ENCODE results near the gene RERE.

The RERE gene

DNA sequence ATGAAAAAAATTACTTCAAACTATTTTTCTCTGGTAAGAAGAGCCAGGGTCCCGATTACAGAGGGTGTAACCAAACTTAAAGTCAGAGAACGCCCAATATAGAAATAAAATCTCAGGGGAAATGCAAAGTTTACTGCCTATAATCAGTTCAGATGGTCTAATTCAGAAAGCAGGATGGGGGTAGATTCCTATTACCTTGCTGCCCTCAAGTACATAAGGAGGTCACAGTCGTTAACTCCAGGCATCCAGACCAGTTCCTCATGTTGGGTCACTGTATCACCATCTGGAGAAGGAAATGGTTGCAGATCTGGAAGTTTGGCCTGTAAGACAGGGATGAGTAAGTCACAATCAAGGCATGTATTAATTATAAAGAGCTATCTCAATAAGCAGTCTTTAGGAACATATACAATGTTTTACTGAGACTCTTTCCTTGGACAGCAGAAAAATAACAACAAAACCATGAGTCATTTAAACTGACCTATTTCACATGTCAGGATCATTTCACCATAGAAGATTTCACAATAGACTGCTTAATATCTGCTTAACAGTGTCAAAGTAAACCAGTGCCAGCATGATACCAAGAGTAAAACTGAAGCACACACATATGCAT lies 320.1 kb downstream of the RERE start:
- DNase-seq = no peak

DNA sequence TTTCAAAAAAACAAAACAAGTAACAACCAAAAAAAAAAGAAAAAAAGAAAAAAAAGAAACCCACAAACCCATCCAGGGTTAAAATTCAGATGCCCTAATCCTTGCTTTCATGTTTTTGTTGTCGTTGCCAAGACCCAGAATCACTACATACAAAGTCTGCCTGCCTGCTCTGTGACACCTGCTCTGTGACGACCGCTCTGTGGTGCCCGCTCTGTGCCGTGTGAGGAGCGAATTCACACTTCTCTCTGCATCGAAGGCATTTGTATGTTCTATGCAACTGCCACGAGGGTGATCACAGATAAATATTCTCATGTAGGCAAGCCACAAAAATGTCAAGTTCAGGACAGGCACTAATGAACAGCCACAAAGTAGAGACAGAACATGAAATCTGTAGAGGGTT lies 321.0 kb downstream of the RERE start:
- DNase-seq = no peak

- DNase-seq = no peak
These were observed 321.5 kb downstream of the RERE start for GRCh38 chr1:8495928-8496401.

GRCh38 chr1:8494681-8495080 lies 322.8 kb downstream of the RERE start:
- DNase-seq = no peak

DNA sequence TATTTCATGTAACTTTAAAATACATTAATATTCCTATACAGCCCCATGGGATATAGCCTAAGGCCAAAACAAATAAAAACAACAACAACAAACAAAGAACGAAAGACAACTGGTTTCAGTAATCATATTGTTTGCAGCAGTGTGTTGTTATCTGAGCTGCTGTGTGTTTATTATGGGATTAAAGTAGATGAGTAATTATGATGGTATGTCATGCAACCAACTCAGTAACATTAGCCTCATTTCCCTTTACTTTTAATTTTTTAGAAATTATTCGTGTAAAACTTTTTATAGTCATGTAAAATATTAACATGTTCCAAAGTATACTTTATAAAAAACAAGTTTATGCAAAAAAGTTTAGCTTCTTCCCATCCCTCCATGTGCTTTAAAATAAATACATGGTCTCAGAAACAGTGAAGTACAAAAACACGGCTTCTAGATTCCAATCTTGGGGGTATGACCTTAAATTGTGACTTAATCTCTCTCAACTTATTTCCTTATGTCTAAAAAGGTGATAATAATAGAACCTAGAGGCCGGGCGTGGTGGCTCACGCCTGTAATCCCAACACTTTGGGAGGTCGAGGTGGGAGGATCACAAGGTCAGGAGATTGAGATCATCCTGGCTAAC lies 323.4 kb downstream of the RERE start:
- no peak for DNase-seq

- no peak for DNase-seq
These were observed 330.2 kb downstream of the RERE start for GRCh38 chr1:8487249-8487648.

DNA sequence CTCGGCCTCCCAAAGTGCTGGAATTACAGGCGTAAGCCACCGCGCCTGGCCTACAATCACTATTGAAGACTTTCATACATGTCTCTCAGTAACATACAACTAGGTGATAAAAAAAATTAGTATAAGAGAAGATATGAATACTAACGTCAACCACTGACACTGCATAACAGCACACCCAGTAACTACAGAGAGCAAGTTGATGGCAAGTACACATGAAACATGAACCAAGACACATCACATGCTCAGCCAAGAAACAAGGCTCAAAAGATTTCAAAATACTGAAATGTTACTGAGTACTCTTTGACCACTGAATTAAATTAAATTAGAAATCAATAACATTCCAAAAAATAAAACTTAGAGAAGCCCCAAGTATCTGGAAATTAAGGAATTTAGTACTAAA lies 331.4 kb downstream of the RERE start:
- DNase-seq = no peak

DNA sequence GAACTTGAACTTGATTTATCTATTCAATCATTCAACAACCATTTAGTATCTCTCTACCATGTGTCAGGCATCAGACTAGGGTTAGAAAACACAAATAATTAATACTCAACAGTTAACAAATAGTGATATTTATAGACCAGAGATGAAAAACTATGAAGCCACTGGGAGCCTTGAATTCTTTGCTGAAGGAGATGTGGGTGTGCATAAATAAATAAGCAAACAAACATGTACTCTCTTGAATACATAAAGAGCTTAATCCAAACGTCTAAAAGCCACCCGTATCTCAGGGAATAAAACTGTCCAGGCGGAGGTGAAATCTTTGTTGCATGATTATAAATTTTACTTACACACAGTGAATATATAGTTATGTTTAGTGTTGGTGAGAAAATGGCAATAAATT lies 333.9 kb downstream of the RERE start:
- no peak for DNase-seq

- DNase-seq = no peak
These were observed 334.5 kb downstream of the RERE start for GRCh38 chr1:8482979-8483381.

DNA sequence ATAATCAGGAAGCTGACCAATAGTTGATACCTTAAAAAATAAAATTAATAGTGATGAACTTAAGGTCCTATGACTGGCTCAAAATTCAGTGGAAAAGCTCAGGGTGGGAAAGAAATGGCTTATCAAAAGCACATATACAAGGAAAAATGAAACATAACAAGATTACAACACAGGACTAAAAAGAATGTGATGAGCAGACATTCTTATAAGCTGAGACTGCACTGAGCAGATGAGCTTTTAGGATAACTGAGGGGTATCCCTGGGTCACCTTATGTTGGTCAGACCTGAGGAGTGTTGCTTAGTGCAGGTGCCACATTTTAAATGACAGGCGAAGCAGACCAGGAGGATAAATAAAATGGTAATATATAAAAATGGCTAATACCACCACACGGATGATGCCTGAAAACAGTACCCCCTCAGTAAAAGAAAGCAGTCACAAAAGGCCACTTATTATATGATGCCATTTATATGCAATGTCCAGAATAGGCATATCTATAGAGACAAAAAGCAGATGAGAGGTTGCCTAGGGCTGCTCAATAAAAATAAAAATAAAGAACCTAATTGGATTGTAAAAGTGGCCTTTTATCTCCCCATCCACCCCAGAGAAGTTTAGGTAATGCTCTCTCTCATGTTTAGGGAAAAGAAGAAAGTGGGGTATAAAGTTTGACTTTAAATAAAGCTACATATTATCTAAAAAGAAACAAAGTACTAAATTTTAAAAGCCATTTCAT lies 335.6 kb downstream of the RERE start:
- DNase-seq = no peak

GRCh38 chr1:8478566-8478965 lies 338.9 kb downstream of the RERE start:
- DNase-seq = no peak

DNA sequence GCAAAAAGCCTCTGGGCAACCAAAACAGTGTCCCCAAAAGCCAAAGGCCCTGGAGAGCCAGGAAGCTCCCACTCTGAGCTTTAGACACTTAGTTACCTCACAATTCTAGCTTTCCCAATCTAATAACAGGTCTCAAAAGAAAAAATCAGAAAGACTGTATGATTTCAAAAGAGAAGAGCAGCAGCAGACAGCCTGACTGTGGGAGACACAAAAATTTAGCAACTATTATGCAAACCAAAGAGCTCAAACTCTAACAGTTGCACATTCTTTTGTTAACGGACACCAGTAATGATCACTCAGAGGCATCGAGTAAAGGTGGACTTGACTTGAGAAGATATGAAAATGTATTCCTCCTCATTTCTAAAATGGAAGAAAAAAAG lies 339.5 kb downstream of the RERE start:
- DNase-seq = no peak

DNA sequence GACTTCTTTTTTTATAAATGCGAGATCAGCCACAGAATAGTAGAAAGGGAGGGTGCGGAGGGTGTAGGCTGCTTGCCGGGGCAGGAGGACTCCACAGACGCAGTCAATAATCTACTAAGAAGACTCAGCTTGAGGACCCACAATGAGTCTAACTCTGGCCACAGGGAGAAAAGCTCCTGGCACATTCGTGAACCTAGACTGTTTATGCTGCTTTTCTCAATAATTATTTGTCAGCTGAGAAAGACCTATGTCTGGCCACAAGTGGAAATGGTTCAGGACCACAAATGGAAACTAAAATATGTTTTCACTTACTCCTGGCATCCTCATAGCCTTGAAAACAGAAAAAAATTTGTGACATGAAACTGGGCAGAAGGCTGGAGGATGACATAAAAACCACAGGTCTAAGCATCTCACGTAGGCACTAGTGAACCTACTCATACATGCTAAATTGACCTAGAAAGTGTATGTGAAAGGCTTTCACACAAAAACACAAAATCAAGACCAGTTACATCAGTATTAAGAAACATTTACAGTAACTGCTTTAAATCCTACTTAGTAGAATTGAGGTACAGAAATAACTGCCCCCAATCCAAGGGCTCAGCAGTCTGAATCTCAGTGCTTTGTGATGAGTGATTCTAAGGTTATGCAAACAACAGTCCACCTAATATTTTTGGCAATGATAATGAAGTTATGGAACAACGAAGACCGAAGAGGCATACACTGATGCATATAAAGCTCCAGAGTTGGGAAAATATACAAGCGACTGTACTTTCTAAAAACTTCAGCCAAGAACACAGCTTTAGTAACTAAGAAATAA lies 340.1 kb downstream of the RERE start:
- no peak for DNase-seq

GRCh38 chr1:8476006-8476405 lies 341.4 kb downstream of the RERE start:
- DNase-seq = no peak

- no peak for DNase-seq
These were observed 343.1 kb downstream of the RERE start for GRCh38 chr1:8474369-8474768.

GRCh38 chr1:8473891-8474300 lies 343.5 kb downstream of the RERE start:
- DNase-seq = peak; percentile 16

DNA sequence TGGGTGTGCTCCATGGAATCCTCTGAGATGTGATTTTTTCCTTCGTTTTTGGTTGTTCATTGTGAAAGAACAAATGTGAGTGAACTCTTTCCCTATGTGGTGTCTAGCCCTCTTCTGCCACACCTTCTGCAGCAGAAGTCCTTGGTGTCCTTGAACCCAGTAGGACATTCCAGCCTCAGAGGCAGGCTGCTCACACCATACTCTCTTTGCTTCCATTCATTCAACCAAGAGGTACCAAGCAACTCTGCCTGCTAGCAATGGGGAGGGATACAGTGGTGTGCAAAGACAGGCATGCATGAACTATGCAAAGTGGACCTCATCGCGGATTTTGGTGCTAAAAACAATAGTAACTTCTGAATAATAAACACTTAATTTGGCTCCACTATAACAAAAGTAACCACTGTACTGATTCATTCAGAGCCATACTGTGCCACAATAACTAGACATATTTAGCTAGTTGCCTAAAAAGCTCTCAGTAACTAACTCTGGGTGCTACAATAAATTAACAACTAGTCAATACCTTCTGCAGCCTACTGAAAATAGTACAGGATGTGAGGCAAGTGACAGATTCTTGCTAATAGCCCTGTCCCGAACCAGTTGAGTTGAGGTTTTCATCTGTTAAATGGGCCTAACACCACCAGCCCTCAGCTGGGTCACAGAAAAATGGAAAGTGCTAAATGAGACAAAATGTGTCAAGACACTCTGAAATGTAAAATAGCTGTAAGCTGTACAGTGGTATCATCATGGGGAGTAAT lies 344.1 kb downstream of the RERE start:
- DNase-seq = no peak

DNA sequence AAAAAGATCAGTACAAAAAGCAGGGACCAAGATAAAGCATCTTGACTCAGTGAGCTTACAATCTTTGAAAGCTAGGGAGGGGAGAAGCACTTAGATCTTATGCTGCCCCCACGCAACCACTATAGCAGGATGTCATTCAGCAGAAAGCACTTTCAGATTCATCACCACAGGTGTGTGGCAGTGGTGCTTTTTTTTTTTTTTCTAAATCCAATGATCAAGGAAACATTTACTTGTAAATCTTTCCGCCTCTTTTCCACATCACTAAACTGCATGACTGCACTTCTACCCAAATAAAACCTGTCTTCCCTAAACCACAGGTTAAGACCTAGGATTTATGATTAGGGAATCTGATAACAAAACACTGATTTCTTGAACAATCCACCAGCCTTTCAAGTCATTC lies 344.8 kb downstream of the RERE start:
- DNase-seq = no peak

DNA sequence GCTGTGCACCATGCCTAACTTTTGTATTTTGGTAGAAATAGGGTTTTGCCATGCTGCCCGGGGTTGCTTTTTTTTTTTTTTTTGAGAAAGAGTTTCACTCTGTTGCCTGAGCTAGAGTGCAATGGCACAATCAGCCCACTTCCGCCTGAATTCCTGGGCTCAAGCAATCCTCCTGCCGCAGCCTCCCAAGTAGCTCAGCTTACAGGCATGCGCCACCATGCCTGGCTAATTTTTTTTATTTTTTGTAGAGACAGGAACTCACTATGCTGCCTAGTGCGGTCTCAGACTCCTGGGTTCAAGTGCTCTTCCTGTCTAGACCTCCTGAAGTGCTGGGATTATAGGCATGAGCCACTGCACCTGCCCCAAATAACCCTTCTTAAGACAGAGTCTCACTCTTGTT lies 346.0 kb downstream of the RERE start:
- no peak for DNase-seq

- DNase-seq = no peak
These were observed 348.7 kb downstream of the RERE start for GRCh38 chr1:8468751-8469150.

- no peak for DNase-seq
These were observed 350.1 kb downstream of the RERE start for GRCh38 chr1:8467308-8467707.

DNA sequence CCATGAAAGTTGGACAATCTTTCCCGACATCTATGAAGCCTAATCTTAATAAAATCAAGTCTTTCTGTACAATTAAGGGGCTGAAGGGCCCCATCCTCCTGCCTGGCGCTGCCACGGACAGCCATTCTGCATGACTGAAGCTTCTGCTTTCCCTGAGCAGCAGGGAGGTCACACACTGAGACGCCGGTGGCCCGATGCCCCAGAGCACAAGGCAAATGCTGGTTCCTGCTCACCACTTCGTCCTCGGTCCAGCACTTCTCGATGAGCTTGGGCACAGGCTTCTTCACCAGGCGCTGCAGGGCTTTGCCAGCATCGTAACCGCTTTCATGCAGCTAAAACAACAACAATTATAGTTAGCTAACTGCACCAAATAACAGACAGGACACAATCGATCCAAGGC lies 351.7 kb downstream of the RERE start:
- DNase-seq = no peak

- no peak for DNase-seq
These were observed 352.4 kb downstream of the RERE start for GRCh38 chr1:8465013-8465412.

All from NCI-H1092 (cell line).